HepG2 (cell line): Measurements from ENCODE around the gene BANP. TPM values are rescaled to one million over a fixed set of nuclear protein-coding genes. Genes with fewer than 3 reads are reported as not detected.
A peak's percentile ranks its signal among the peaks of the same experiment; 100 is the strongest.

Experiments
- CENPT ChIP-seq: sonication (generic); formaldehyde crosslinking; IDR thresholded peaks from 2 replicates; pipeline ENCODE4 v1.8.0; 2022; ENCODE audit warnings: low read depth, mild to moderate bottlenecking, moderate library complexity, missing genetic modification reagents
- FIP1L1 ChIP-seq: fragments of 200-400 bp; formaldehyde crosslinking; IDR thresholded peaks from 2 replicates; pipeline ENCODE4 v1.6.1; 2018; ENCODE audit warnings: low read depth, mild to moderate bottlenecking, low read length, moderate library complexity, borderline replicate concordance; ENCODE audit not compliant: insufficient read depth
- FOXJ3 ChIP-seq: sonication (generic); formaldehyde crosslinking; IDR thresholded peaks from 2 replicates; pipeline ENCODE4 v1.4.0; 2020; ENCODE audit warnings: missing genetic modification reagents, mild to moderate bottlenecking, borderline replicate concordance
- GABPB1 ChIP-seq: IDR thresholded peaks from 2 replicates; pipeline ENCODE4 v1.6.1; 2016; ENCODE audit warnings: mild to moderate bottlenecking, missing genetic modification reagents, moderate library complexity, missing compliant biosample characterization
- KAT7 ChIP-seq: IDR thresholded peaks from 2 replicates; pipeline ENCODE4 v1.6.1; 2018; ENCODE audit warnings: borderline replicate concordance, missing compliant biosample characterization
- MIER3 ChIP-seq: IDR thresholded peaks from 2 replicates; pipeline ENCODE4 v1.6.1; 2016; ENCODE audit warnings: missing compliant biosample characterization, borderline replicate concordance
- NCOR1 ChIP-seq: fragments of 200-600 bp; sonication (generic); IDR thresholded peaks from 2 replicates; pipeline ENCODE4 v1.7.0; 2017; ENCODE audit warnings: antibody characterized with exemption, low read length, borderline replicate concordance
- ONECUT2 ChIP-seq: sonication (generic); formaldehyde crosslinking; IDR thresholded peaks from 2 replicates; pipeline ENCODE4 v1.4.0; 2020; ENCODE audit warnings: missing genetic modification reagents
- TGIF2 ChIP-seq: IDR thresholded peaks from 2 replicates; pipeline ENCODE4 v1.6.1; 2016; ENCODE audit warnings: control low read depth, missing compliant biosample characterization
- U2AF2 ChIP-seq: fragments of 200-400 bp; formaldehyde crosslinking; IDR thresholded peaks from 2 replicates; pipeline ENCODE4 v1.6.1; 2017; ENCODE audit warnings: low read depth, mild to moderate bottlenecking, low read length
- ZFP41 ChIP-seq: sonication (generic); formaldehyde crosslinking; IDR thresholded peaks from 2 replicates; pipeline ENCODE4 v1.4.0; 2020; ENCODE audit warnings: mild to moderate bottlenecking, missing genetic modification reagents, borderline replicate concordance
- ZNF432 ChIP-seq: sonication (generic); formaldehyde crosslinking; IDR thresholded peaks from 2 replicates; pipeline ENCODE4 v1.5.0; 2020; ENCODE audit warnings: missing genetic modification reagents, mild to moderate bottlenecking, borderline replicate concordance
- ZNF468 ChIP-seq: sonication (generic); formaldehyde crosslinking; IDR thresholded peaks from 2 replicates; pipeline ENCODE4 v1.8.0; 2022; ENCODE audit warnings: mild to moderate bottlenecking, moderate library complexity, missing genetic modification reagents
- ZNF644 ChIP-seq: IDR thresholded peaks from 2 replicates; pipeline ENCODE4 v1.6.1; 2016; ENCODE audit warnings: low read depth
- ZNF670 ChIP-seq: sonication (generic); formaldehyde crosslinking; IDR thresholded peaks from 2 replicates; pipeline ENCODE4 v1.8.0; 2022; ENCODE audit warnings: mild to moderate bottlenecking, missing genetic modification reagents, borderline replicate concordance
- ZNF724P ChIP-seq: sonication (generic); formaldehyde crosslinking; IDR thresholded peaks from 2 replicates; pipeline ENCODE4 v1.8.0; 2022; ENCODE audit warnings: missing genetic modification reagents, borderline replicate concordance
- ZNF746 ChIP-seq: sonication (generic); formaldehyde crosslinking; IDR thresholded peaks from 2 replicates; pipeline ENCODE4 v1.8.0; 2022; ENCODE audit warnings: mild to moderate bottlenecking, missing genetic modification reagents
- ZNF749 ChIP-seq: sonication (generic); formaldehyde crosslinking; IDR thresholded peaks from 2 replicates; pipeline ENCODE4 v1.8.0; 2022; ENCODE audit warnings: mild to moderate bottlenecking, missing genetic modification reagents, moderate library complexity, borderline replicate concordance
- ZNF782 ChIP-seq: sonication (generic); formaldehyde crosslinking; IDR thresholded peaks from 2 replicates; pipeline ENCODE4 v1.4.0; 2020; ENCODE audit warnings: missing genetic modification reagents, mild to moderate bottlenecking, borderline replicate concordance
- ZSCAN20 ChIP-seq: sonication (generic); formaldehyde crosslinking; IDR thresholded peaks from 2 replicates; pipeline ENCODE4 v1.4.0; 2020; ENCODE audit warnings: missing genetic modification reagents, mild to moderate bottlenecking, borderline replicate concordance
- polyA plus RNA-seq, 8 experiments: library from polyadenylated mRNA; depleted of rRNA in 3 of 8; stranded (reverse) in 7 of 8; unstranded in 1 of 8; fragments of >200 nt; fragmentation: Illumina TruSeq in 4 of 8; extraction: Trizol in 4 of 8; gene quantifications; 2 replicates each; pipeline versions ENCODE4 v1.2.1 to v1.2.3, GENCODE V29; 2011 to 2016; ENCODE audit warnings: low read depth in 4 of 8, missing spikeins in 1 of 8, mixed read lengths in 1 of 8; ENCODE audit not compliant: insufficient read depth in 1 of 8
- total RNA-seq, 5 experiments: library from RNA; depleted of rRNA; stranded (reverse); fragments of >200 nt; fragmentation: Illumina TruSeq; extraction: Trizol; gene quantifications; 2 replicates each; pipeline ENCODE4 v1.2.3, GENCODE V29; 2016; ENCODE audit warnings: low read depth in 1 of 5
- TF ChIP-seq, protein P1 (sequence below): sonication (generic); formaldehyde crosslinking; IDR thresholded peaks from 2 replicates; pipeline ENCODE4 v1.5.0; 2020; ENCODE audit warnings: mild to moderate bottlenecking, missing genetic modification reagents
- TF ChIP-seq, protein P2 (sequence below): sonication (generic); formaldehyde crosslinking; IDR thresholded peaks from 2 replicates; pipeline ENCODE4 v1.5.0; 2020; ENCODE audit warnings: missing genetic modification reagents
- TF ChIP-seq, protein P3 (sequence below): sonication (generic); formaldehyde crosslinking; IDR thresholded peaks from 2 replicates; pipeline ENCODE4 v1.8.1; 2023; ENCODE audit warnings: mild to moderate bottlenecking, missing genetic modification reagents
- TF ChIP-seq, protein P4 (sequence below): sonication (generic); formaldehyde crosslinking; IDR thresholded peaks from 2 replicates; pipeline ENCODE4 v1.5.0; 2020; ENCODE audit warnings: missing genetic modification reagents, mild to moderate bottlenecking, borderline replicate concordance

The BANP gene
- total and polyA plus RNA-seq, 2 of the 13 experiments (the other 11 are each of a cell fraction or from before 2014, with no cell fraction given), result 20.2 to 23.8 TPM

DNA sequence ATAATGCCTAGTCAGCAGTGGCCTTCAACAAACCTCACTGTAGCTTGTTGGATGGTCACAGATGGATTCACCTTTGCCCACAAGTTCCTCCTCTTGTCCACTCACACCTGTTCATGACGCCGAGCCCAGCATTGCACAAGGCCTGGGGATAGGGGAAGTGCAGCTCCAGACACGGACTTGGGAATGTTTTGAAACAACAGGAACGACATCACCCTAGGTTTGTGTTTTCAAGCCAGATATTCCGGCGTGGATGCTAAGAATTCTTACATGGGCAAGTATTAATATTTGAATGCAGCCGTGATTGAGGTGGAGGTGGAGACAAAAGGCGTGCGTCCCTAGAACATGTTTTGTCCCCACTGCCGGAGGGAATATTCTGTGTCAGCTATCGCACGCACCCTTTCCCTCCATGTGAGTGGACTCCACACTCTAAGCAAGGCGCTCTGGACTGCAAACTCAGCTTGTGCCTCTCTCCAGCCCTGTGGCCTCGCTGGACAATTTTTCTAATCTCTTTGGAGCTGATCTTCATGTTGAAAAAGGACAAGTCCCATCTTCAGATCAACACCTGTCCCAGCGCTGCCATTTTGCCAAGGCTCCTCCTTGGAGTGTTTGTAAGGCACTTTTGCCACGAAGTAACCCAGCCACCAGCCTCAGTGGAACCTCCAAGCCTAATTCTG, 2.0 kb upstream of the BANP start (continued):
- TF ChIP-seq, protein P1, sequence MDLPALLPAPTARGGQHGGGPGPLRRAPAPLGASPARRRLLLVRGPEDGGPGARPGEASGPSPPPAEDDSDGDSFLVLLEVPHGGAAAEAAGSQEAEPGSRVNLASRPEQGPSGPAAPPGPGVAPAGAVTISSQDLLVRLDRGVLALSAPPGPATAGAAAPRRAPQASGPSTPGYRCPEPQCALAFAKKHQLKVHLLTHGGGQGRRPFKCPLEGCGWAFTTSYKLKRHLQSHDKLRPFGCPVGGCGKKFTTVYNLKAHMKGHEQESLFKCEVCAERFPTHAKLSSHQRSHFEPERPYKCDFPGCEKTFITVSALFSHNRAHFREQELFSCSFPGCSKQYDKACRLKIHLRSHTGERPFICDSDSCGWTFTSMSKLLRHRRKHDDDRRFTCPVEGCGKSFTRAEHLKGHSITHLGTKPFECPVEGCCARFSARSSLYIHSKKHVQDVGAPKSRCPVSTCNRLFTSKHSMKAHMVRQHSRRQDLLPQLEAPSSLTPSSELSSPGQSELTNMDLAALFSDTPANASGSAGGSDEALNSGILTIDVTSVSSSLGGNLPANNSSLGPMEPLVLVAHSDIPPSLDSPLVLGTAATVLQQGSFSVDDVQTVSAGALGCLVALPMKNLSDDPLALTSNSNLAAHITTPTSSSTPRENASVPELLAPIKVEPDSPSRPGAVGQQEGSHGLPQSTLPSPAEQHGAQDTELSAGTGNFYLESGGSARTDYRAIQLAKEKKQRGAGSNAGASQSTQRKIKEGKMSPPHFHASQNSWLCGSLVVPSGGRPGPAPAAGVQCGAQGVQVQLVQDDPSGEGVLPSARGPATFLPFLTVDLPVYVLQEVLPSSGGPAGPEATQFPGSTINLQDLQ (CRISPR knock-in tag), result no peak
- TF ChIP-seq ZNF746 (no peak), TGIF2 (CRISPR knock-in tag) (no peak), FOXJ3 (CRISPR knock-in tag) (no peak), U2AF2 (no peak), ZNF724P (CRISPR knock-in tag) (no peak), KAT7 (CRISPR knock-in tag) (no peak; the same call in 1 of the 2 replicates), FIP1L1 (no peak), ZNF644 (CRISPR knock-in tag) (peak; percentile 79; the same call in 1 of the 2 replicates), MIER3 (peak; percentile 79; the same call in 1 of the 2 replicates), ZNF432 (CRISPR knock-in tag) (no peak), GABPB1 (peak; percentile 46; the same call in 1 of the 2 replicates), ONECUT2 (no peak), ZNF782 (CRISPR knock-in tag) (peak; percentile 71; the same call in 1 of the 2 replicates), CENPT (no peak), ZNF670 (CRISPR knock-in tag) (no peak), ZSCAN20 (CRISPR knock-in tag) (no peak), NCOR1 (peak; percentile 64; the same call in 1 of the 2 replicates), ZNF468 (CRISPR knock-in tag) (no peak), ZFP41 (CRISPR knock-in tag) (no peak), ZNF749 (CRISPR knock-in tag) (no peak)
- TF ChIP-seq, protein P2, sequence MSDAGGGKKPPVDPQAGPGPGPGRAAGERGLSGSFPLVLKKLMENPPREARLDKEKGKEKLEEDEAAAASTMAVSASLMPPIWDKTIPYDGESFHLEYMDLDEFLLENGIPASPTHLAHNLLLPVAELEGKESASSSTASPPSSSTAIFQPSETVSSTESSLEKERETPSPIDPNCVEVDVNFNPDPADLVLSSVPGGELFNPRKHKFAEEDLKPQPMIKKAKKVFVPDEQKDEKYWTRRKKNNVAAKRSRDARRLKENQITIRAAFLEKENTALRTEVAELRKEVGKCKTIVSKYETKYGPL (CRISPR knock-in tag), result no peak
- TF ChIP-seq, protein P3, sequence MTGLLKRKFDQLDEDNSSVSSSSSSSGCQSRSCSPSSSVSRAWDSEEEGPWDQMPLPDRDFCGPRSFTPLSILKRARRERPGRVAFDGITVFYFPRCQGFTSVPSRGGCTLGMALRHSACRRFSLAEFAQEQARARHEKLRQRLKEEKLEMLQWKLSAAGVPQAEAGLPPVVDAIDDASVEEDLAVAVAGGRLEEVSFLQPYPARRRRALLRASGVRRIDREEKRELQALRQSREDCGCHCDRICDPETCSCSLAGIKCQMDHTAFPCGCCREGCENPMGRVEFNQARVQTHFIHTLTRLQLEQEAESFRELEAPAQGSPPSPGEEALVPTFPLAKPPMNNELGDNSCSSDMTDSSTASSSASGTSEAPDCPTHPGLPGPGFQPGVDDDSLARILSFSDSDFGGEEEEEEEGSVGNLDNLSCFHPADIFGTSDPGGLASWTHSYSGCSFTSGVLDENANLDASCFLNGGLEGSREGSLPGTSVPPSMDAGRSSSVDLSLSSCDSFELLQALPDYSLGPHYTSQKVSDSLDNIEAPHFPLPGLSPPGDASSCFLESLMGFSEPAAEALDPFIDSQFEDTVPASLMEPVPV (CRISPR knock-in tag), result peak; percentile 87; the same call in 1 of the 2 replicates
- TF ChIP-seq, protein P4, sequence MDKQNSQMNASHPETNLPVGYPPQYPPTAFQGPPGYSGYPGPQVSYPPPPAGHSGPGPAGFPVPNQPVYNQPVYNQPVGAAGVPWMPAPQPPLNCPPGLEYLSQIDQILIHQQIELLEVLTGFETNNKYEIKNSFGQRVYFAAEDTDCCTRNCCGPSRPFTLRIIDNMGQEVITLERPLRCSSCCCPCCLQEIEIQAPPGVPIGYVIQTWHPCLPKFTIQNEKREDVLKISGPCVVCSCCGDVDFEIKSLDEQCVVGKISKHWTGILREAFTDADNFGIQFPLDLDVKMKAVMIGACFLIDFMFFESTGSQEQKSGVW (CRISPR knock-in tag), result no peak
